Panc1 (cell line): ENCODE measurements around the gene AGBL2. TPM values are rescaled to one million over a fixed set of nuclear protein-coding genes. Genes with fewer than 3 reads are reported as not detected.
"Not testable (repeated sequence)": the region's sequence is repeated elsewhere in the genome, so short reads cannot be mapped to it uniquely, and the experiment has no call there.

Source experiments
- ATAC-seq: fragments of 200-7000 bp; cut with Tn5 transposase; 2 replicates; pipeline ENCODE4 v1.9.1; 2020; ENCODE audit warnings: mild to moderate bottlenecking, moderate library complexity
- BruUV-seq: library from RNA; stranded (reverse); fragments of 400-500 nt; replicated peaks from 2 replicates; lab custom pipeline; 2021; lab: Mats Ljungman, UMichigan
- CTCF ChIA-PET: fragments of 300-600 bp; sonication (Branson Sonifier 250); formaldehyde crosslinking; loops from one replicate; lab custom pipeline; 2022; ENCODE audit warnings: antibody characterized with exemption; lab: Charles Lee
- POLR2A ChIA-PET: fragments of 300-600 bp; sonication (Branson Sonifier 250); formaldehyde crosslinking; loops from one replicate; lab custom pipeline; 2022; ENCODE audit warnings: antibody characterized with exemption; lab: Charles Lee
- DNase-seq: peaks from one replicate; pipeline ENCODE4 v3.0.0-alpha.2; 2010; ENCODE audit warnings: low read depth, low spot score
- H3K27ac ChIP-seq: 2 replicates; pipeline ENCODE4 v1.5.1; 2011; ENCODE audit warnings: mild to moderate bottlenecking, low read length, inconsistent platforms
- H3K27me3 ChIP-seq: fragments of 200-500 bp; sonication (Bioruptor generic); 2 replicates; pipeline ENCODE4 v1.6.0; 2014; ENCODE audit warnings: low read length, inconsistent platforms; ENCODE audit not compliant: control insufficient read depth, insufficient read depth
- H3K36me3 ChIP-seq: fragments of 200-500 bp; sonication (Bioruptor generic); 2 replicates; pipeline ENCODE4 v1.5.1; 2014; ENCODE audit warnings: inconsistent platforms, mild to moderate bottlenecking, low read length, moderate library complexity; ENCODE audit not compliant: control insufficient read depth, insufficient read depth
- H3K4me1 ChIP-seq: 2 replicates; pipeline ENCODE4 v1.5.1; 2011; ENCODE audit warnings: inconsistent platforms, mild to moderate bottlenecking, low read length, moderate library complexity; ENCODE audit not compliant: control insufficient read depth, insufficient read depth
- H3K4me3 ChIP-seq, 2 experiments: 2 replicates each; pipeline ENCODE4 v1.5.1; 2011 to 2012; ENCODE audit warnings: low read depth in 2 of 2, low read length in 2 of 2, mild to moderate bottlenecking in 2 of 2, inconsistent platforms in 1 of 2, moderate library complexity in 1 of 2
- H3K9me3 ChIP-seq: fragments of 200-500 bp; sonication (Bioruptor generic); 2 replicates; pipeline ENCODE4 v1.5.1; 2014; ENCODE audit warnings: low read depth, mild to moderate bottlenecking, inconsistent platforms, low read length, moderate library complexity; ENCODE audit not compliant: control insufficient read depth, insufficient read depth
- POLR2AphosphoS5 ChIP-seq: IDR thresholded peaks from 2 replicates; pipeline ENCODE4 v1.6.1; 2012; ENCODE audit warnings: mild to moderate bottlenecking, low read depth, low read length, moderate library complexity
- SIN3A ChIP-seq: IDR thresholded peaks from 2 replicates; pipeline ENCODE4 v1.6.1; 2012; ENCODE audit warnings: low read depth, mild to moderate bottlenecking, low read length, moderate library complexity, borderline replicate concordance; ENCODE audit not compliant: insufficient read depth
- TCF7L2 ChIP-seq: IDR thresholded peaks from 2 replicates; pipeline ENCODE4 v1.6.1; 2011; ENCODE audit warnings: mild to moderate bottlenecking, low read depth, low read length, inconsistent platforms
- in situ Hi-C: cut with HindIII; loops from 2 replicates; pipeline ENCODE4 v1.10.0; 2016; ENCODE audit warnings: low sequenced_read_pairs, low pct_unique_long_range_greater_than_20kb
- intact Hi-C: fragments of 100-400 bp; cut with micrococcal nuclease; formaldehyde crosslinking; loops from one replicate; pipeline ENCODE4 v1.10.0; 2022; ENCODE audit not compliant: unreplicated experiment
- total RNA-seq: library from RNA; stranded (reverse); gene quantifications from one replicate; pipeline ENCODE4 v1.2.1, GENCODE V29; 2021; ENCODE audit not compliant: unreplicated experiment
- TF ChIP-seq, protein P1 (sequence below): fragments of 450-650 bp; IDR thresholded peaks from 2 replicates; pipeline ENCODE4 v1.5.1; 2017; ENCODE audit warnings: mild to moderate bottlenecking
- TF ChIP-seq, protein P2 (sequence below), 2 experiments: IDR thresholded peaks; 2 replicates each; pipeline ENCODE4 v1.6.1; 2011 to 2012; ENCODE audit warnings: low read depth in 2 of 2, control low read depth in 1 of 2, low read length in 1 of 2, mild to moderate bottlenecking in 1 of 2, moderate library complexity in 1 of 2; ENCODE audit not compliant: insufficient read depth in 1 of 2

AGBL2 gene
- total RNA-seq, 1 experiment from 2014 or later: 6.8 TPM

DNA sequence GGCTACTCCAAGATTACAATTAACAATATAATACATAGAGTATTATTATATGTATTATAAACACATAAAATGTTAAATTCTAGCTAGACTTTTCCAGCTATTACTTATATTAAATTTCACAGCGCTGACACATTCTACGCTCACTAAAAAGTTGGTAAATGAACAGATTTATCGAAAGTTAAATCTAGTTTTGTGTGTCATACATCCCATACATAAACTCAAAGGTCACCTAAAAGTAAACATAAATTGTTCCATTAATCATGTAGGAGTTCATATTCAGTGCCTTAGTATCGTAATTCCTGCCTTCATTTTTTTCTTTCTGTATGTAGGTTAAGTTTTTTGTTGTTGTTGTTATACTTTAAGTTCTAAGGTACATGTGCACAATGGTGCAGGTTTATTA, 41.0 kb upstream of the AGBL2 start:
- Histone ChIP-seq H3K36me3 (peaks cover 14% of the 10 kb centered on the region), H3K4me3 (no peak overlapping the region), H3K9me3 (no peaks in the 10 kb centered on the region), H3K27ac (no peak overlapping the region), H3K4me1 (no peaks in the 10 kb centered on the region), H3K27me3 (no peaks in the 10 kb centered on the region)
- TF ChIP-seq SIN3A (no peak), TCF7L2 (no peak), POLR2AphosphoS5 (no peak)
- TF ChIP-seq, protein P1, sequence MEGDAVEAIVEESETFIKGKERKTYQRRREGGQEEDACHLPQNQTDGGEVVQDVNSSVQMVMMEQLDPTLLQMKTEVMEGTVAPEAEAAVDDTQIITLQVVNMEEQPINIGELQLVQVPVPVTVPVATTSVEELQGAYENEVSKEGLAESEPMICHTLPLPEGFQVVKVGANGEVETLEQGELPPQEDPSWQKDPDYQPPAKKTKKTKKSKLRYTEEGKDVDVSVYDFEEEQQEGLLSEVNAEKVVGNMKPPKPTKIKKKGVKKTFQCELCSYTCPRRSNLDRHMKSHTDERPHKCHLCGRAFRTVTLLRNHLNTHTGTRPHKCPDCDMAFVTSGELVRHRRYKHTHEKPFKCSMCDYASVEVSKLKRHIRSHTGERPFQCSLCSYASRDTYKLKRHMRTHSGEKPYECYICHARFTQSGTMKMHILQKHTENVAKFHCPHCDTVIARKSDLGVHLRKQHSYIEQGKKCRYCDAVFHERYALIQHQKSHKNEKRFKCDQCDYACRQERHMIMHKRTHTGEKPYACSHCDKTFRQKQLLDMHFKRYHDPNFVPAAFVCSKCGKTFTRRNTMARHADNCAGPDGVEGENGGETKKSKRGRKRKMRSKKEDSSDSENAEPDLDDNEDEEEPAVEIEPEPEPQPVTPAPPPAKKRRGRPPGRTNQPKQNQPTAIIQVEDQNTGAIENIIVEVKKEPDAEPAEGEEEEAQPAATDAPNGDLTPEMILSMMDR: no peak
- TF ChIP-seq, protein P2, sequence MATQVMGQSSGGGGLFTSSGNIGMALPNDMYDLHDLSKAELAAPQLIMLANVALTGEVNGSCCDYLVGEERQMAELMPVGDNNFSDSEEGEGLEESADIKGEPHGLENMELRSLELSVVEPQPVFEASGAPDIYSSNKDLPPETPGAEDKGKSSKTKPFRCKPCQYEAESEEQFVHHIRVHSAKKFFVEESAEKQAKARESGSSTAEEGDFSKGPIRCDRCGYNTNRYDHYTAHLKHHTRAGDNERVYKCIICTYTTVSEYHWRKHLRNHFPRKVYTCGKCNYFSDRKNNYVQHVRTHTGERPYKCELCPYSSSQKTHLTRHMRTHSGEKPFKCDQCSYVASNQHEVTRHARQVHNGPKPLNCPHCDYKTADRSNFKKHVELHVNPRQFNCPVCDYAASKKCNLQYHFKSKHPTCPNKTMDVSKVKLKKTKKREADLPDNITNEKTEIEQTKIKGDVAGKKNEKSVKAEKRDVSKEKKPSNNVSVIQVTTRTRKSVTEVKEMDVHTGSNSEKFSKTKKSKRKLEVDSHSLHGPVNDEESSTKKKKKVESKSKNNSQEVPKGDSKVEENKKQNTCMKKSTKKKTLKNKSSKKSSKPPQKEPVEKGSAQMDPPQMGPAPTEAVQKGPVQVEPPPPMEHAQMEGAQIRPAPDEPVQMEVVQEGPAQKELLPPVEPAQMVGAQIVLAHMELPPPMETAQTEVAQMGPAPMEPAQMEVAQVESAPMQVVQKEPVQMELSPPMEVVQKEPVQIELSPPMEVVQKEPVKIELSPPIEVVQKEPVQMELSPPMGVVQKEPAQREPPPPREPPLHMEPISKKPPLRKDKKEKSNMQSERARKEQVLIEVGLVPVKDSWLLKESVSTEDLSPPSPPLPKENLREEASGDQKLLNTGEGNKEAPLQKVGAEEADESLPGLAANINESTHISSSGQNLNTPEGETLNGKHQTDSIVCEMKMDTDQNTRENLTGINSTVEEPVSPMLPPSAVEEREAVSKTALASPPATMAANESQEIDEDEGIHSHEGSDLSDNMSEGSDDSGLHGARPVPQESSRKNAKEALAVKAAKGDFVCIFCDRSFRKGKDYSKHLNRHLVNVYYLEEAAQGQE (IDR thresholded peaks at IDR 0.05; ENCODE audit: insufficient read depth in 1 of 2, low read depth in 2 of 2, low read length in 1 of 2): no peak
- DNase-seq (no peak), ATAC-seq (no peak)
- BruUV-seq: no TSS peak
- POLR2A ChIA-PET: no interaction called here
- in situ Hi-C loops (no loop called here), intact Hi-C loops (no loop called here)
- CTCF ChIA-PET: no interaction called here

DNA sequence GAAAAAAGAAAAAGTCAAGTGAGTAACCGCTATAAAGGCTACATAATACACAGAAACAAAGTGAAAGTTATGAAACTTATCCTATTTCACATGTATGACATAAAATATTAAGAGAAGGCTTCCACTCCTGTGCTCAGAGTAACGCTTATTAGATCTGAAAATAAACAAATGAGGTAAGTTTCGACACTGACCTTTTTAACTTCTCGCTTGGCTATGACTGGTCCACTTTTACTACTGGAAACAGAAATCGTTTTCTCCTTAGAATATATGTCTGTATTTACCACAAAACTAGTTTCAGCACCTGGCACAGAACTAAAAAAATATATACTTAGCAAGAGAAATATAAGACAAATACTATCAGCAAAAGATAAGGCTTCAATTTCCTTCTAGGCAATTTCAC, 35.6 kb upstream of the AGBL2 start:
- H3K36me3 ChIP-seq: peaks cover 19% of the 10 kb centered on the region
- ChIA-PET POLR2A (no interaction called here), CTCF (no interaction called here)
- H3K9me3 ChIP-seq: no peaks in the 10 kb centered on the region
- H3K27ac ChIP-seq: no peak overlapping the region
- no TSS peak for BruUV-seq
- no peak for DNase-seq
- TF ChIP-seq, protein P1: no peak
- TF ChIP-seq, protein P2 (IDR thresholded peaks at IDR 0.05; ENCODE audit: insufficient read depth in 1 of 2, low read depth in 2 of 2, low read length in 1 of 2): no peak
- TF ChIP-seq SIN3A (no peak), TCF7L2 (no peak), POLR2AphosphoS5 (no peak)
- H3K4me3 ChIP-seq: no peak overlapping the region
- no peak for ATAC-seq
- H3K27me3 ChIP-seq: no peaks in the 10 kb centered on the region
- H3K4me1 ChIP-seq: no peaks in the 10 kb centered on the region
- in situ Hi-C loops (no loop called here), intact Hi-C loops (no loop called here)

DNA sequence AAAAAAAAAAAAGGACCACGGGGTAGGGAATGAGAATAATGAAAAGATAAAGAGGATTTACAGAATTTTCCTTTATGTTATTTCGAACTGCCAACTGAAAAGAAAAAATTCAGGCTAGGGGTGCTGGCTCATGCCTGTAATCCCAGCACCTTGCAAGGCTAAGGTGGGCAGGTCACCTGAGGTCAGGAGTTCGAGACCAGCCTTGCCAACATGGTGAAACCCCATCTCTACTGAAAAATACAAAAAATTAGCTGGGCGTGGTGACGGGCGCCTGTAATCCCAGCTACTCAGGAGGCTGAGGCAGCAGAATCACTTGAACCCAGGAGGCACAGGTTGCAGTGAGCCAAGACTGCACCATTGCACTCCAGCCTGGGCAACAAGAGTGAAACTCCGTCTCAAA, 27.3 kb upstream of the AGBL2 start:
- BruUV-seq, H3K4me3 ChIP-seq, in situ Hi-C loops, H3K9me3 ChIP-seq, H3K27ac ChIP-seq, CTCF ChIA-PET, ATAC-seq, DNase-seq, intact Hi-C loops, POLR2A ChIA-PET, H3K4me1 ChIP-seq, H3K27me3 ChIP-seq: not testable (repeated sequence)
- H3K36me3 ChIP-seq: peaks cover 19% of the 10 kb centered on the region

DNA sequence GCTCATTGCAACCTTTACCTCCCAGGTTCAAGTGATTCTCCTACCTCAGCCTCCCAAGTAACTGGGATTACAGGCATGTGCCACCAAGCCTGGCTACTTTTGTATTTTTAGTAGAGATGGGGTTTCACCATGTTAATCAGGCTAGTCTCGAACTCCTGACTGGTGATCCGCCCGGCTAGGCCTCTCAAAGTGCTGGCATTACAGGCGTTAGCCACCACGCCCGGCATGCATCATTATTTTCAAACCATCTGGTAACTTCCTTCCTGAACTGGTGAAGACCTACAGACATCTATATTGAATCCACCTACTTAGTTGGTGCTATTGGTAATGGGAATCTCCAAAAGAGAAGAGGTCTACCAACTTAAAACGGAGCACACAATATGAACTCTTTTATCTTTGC, 22.6 kb upstream of the AGBL2 start:
- H3K4me3 ChIP-seq, BruUV-seq, in situ Hi-C loops, H3K9me3 ChIP-seq, ATAC-seq, H3K27ac ChIP-seq, H3K27me3 ChIP-seq, intact Hi-C loops, DNase-seq, H3K4me1 ChIP-seq, CTCF ChIA-PET: not testable (repeated sequence)
- POLR2A ChIA-PET: interaction anchor here (0.6 kb wide), 1 partner anchor 260 kb away, joined by 4 read pairs; no protein-coding TSS in a partner anchor
- H3K36me3 ChIP-seq: peaks cover 23% of the 10 kb centered on the region
